Aorta (tissue), 5 donors: ENCODE results near the gene MYCBPAP. TPM values are rescaled to one million over a fixed set of nuclear protein-coding genes. Genes with fewer than 3 reads are reported as not detected.
A peak's percentile ranks its signal among the peaks of the same experiment; 100 is the strongest.

Source experiments
- ATAC-seq: fragments of 200-7000 bp; cut with Tn5 transposase; one replicate; pipeline ENCODE4 v1.9.1; 2022; ENCODE audit warnings: moderate library complexity; ENCODE audit not compliant: low FRiP score
- DNase-seq, 2 donors: peaks; one replicate each; pipeline ENCODE4 v3.0.0-alpha.2; 2020
- H3K27ac ChIP-seq, 2 donors: one replicate each; pipeline ENCODE4 v1.5.1; 2013; ENCODE audit warnings: low read length in 2 of 2, mild to moderate bottlenecking in 2 of 2, moderate library complexity in 2 of 2, control low read depth in 1 of 2, inconsistent platforms in 1 of 2, low read depth in 1 of 2
- H3K27me3 ChIP-seq, 2 donors: one replicate each; pipeline ENCODE4 v1.6.1; 2013; ENCODE audit warnings: control low read depth in 1 of 2, low read length in 1 of 2, mild to moderate bottlenecking in 1 of 2, moderate library complexity in 1 of 2; ENCODE audit not compliant: insufficient read depth in 2 of 2, control insufficient read depth in 1 of 2
- H3K36me3 ChIP-seq, 2 donors: one replicate each; pipeline ENCODE4 v1.6.1; 2013; ENCODE audit warnings: control low read depth in 1 of 2, low read length in 1 of 2, mild to moderate bottlenecking in 1 of 2; ENCODE audit not compliant: insufficient read depth in 2 of 2, control insufficient read depth in 1 of 2
- H3K4me1 ChIP-seq, 2 donors: one replicate each; pipeline ENCODE4 v1.6.1; 2013; ENCODE audit warnings: low read length in 2 of 2, control low read depth in 1 of 2, mild to moderate bottlenecking in 1 of 2, moderate library complexity in 1 of 2; ENCODE audit not compliant: insufficient read depth in 2 of 2, control insufficient read depth in 1 of 2
- H3K4me3 ChIP-seq, 2 donors: one replicate each; pipeline ENCODE4 v1.5.1; 2013; ENCODE audit warnings: low read length in 2 of 2, control low read depth in 1 of 2, mild to moderate bottlenecking in 1 of 2
- H3K9me3 ChIP-seq: one replicate; pipeline ENCODE4 v1.6.1; 2013; ENCODE audit warnings: mild to moderate bottlenecking, low read length; ENCODE audit not compliant: control insufficient read depth
- WGBS, 2 donors: extraction: QIAGEN DNeasy Blood & Tissue Kit; methylation state at CpG; one replicate each; pipeline ENCODE4 v1.1.7; 2013; 5-methylcytosine and 5-hydroxymethylcytosine counted together
- intact Hi-C, 2 donors: fragments of 100-400 bp; cut with DNase I; formaldehyde crosslinking; loops; one replicate each; pipeline versions ENCODE4 v1.14.2 to v1.15.0; 2022
- polyA plus RNA-seq, 2 donors: library from polyadenylated mRNA; stranded (reverse); fragments of 200-250 nt; gene quantifications; one replicate each; pipeline ENCODE4 v1.2.3, GENCODE V29; 2013
- total RNA-seq, 2 donors: library from RNA; stranded (reverse); fragmentation: NEBNext Ultra II Directional; extraction: Animal tissue kit (Norgen Biotek cat#: 25700); gene quantifications; one replicate each; pipeline ENCODE4 v1.2.1, GENCODE V29; 2021
- donor health status: healthy with polysubstance abuse.
- donor health status: Bipolar disorder and iron deficiency.
- donor health status: DM: no; HTN: no; CAD: no.
- donor health status: DM: no; HTN: no; CAD: no.
- donor health status: DM: yes; HTN: yes; CAD: no.

MYCBPAP gene
- total and polyA plus RNA-seq, 4 donors, result 0.77 to 1.8 (median 1.1) TPM

- no peak overlapping the region for H3K27ac ChIP-seq
- 94 to 96% methylated on average over 17 of the region's 17 CpGs for WGBS, 2 donors
- H3K4me3 ChIP-seq, result no peak overlapping the region
- peaks cover 0 to 2% of the 10 kb centered on the region in 2 donors for H3K36me3 ChIP-seq
- H3K9me3 ChIP-seq, result no peaks in the 10 kb centered on the region
- no peaks in the 10 kb centered on the region for H3K4me1 ChIP-seq
- DNase-seq, result no peak
- no peaks in the 10 kb centered on the region for H3K27me3 ChIP-seq
- intact Hi-C loops, result loop anchor here in 1 of 2 donors (5.0 kb wide), 1 partner anchor 143 kb away; no protein-coding TSS in a partner anchor
- ATAC-seq, result no peak
Measured at GRCh38 chr17:50554201-50554600, 46.0 kb downstream of the MYCBPAP start.

- no peak overlapping the region for H3K27ac ChIP-seq
- H3K36me3 ChIP-seq, result peaks cover 0 to 2% of the 10 kb centered on the region in 2 donors
- DNase-seq (no peak), ATAC-seq (no peak)
- intact Hi-C loops, result no loop called here
- H3K27me3 ChIP-seq, result no peaks in the 10 kb centered on the region
- H3K4me1 ChIP-seq, result peaks cover 0 to 2% of the 10 kb centered on the region in 2 donors
- H3K4me3 ChIP-seq, result no peak overlapping the region
- WGBS, 2 donors, result 48 to 55% methylated on average over 4 to 5 of the region's 5 CpGs
- no peaks in the 10 kb centered on the region for H3K9me3 ChIP-seq
Measured at GRCh38 chr17:50556803-50557202, 48.6 kb downstream of the MYCBPAP start.

GRCh38 chr17:50557630-50558029, 49.4 kb downstream of the MYCBPAP start:
- no peaks in the 10 kb centered on the region for H3K9me3 ChIP-seq
- no peak overlapping the region for H3K27ac ChIP-seq
- H3K4me3 ChIP-seq, result no peak overlapping the region
- DNase-seq (no peak), ATAC-seq (no peak)
- peaks cover 0 to 2% of the 10 kb centered on the region in 2 donors for H3K4me1 ChIP-seq
- WGBS, 2 donors, result 92 to 93% methylated on average over 4 of the region's 4 CpGs
- H3K27me3 ChIP-seq, result no peaks in the 10 kb centered on the region
- intact Hi-C loops, result no loop called here
- H3K36me3 ChIP-seq, result peaks cover 0 to 2% of the 10 kb centered on the region in 2 donors

- no peak overlapping the region for H3K27ac ChIP-seq
- no peaks in the 10 kb centered on the region for H3K27me3 ChIP-seq
- intact Hi-C loops, result no loop called here
- ATAC-seq (no peak), DNase-seq (no peak)
- no peaks in the 10 kb centered on the region for H3K9me3 ChIP-seq
- H3K36me3 ChIP-seq, result peaks cover 0 to 2% of the 10 kb centered on the region in 2 donors
- WGBS, 2 donors, result 48 to 57% methylated on average over 4 of the region's 4 CpGs
- peaks cover 0 to 2% of the 10 kb centered on the region in 2 donors for H3K4me1 ChIP-seq
- no peak overlapping the region for H3K4me3 ChIP-seq
Measured at GRCh38 chr17:50558091-50558490, 49.9 kb downstream of the MYCBPAP start.

- ATAC-seq (no peak), DNase-seq (no peak)
- WGBS, 2 donors, result 55 to 57% methylated on average over 18 of the region's 18 CpGs
- Histone ChIP-seq H3K36me3 (peaks cover 0 to 2% of the 10 kb centered on the region in 2 donors), H3K4me3 (no peak overlapping the region), H3K27ac (no peak overlapping the region), H3K4me1 (peaks cover 0 to 2% of the 10 kb centered on the region in 2 donors), H3K9me3 (no peaks in the 10 kb centered on the region), H3K27me3 (no peaks in the 10 kb centered on the region)
- intact Hi-C loops, result no loop called here
Measured at GRCh38 chr17:50558581-50558940, 50.3 kb downstream of the MYCBPAP start.

GRCh38 chr17:50558941-50559614, 50.8 kb downstream of the MYCBPAP start:
- DNase-seq, result no peak
- Histone ChIP-seq H3K4me3 (no peak overlapping the region), H3K27me3 (no peaks in the 10 kb centered on the region), H3K4me1 (peaks cover 2 to 3% of the 10 kb centered on the region in 2 donors), H3K27ac (no peak overlapping the region), H3K36me3 (peaks cover 0 to 2% of the 10 kb centered on the region in 2 donors), H3K9me3 (no peaks in the 10 kb centered on the region)
- no peak for ATAC-seq
- intact Hi-C loops, result no loop called here
- WGBS, 2 donors, result 7 to 9% methylated on average over 49 to 55 of the region's 55 CpGs

GRCh38 chr17:50559674-50560184, 51.5 kb downstream of the MYCBPAP start:
- 1 to 2% methylated on average over 27 of the region's 27 CpGs for WGBS, 2 donors
- Histone ChIP-seq H3K27me3 (no peaks in the 10 kb centered on the region), H3K4me1 (peaks cover 2 to 3% of the 10 kb centered on the region in 2 donors), H3K36me3 (peaks cover 0 to 2% of the 10 kb centered on the region in 2 donors), H3K4me3 (peak overlapping the region; percentile 37 to 41), H3K9me3 (no peaks in the 10 kb centered on the region), H3K27ac (no peak overlapping the region)
- intact Hi-C loops, result no loop called here
- DNase-seq (peak; percentile 82 to 88), ATAC-seq (peak; percentile 58)

GRCh38 chr17:50560185-50560824, 52.1 kb downstream of the MYCBPAP start, which contains the start of gene CACNA1G:
CACNA1G (plus strand) TSS chr17:50560715; CDS start chr17:50561460, 745 bp downstream.
- Histone ChIP-seq H3K36me3 (peaks cover 0 to 2% of the 10 kb centered on the region in 2 donors), H3K27me3 (no peaks in the 10 kb centered on the region), H3K9me3 (no peaks in the 10 kb centered on the region), H3K4me3 (peak within 1 kb of the TSS; percentile 37 to 41), H3K27ac (no peak within 1 kb of the TSS), H3K4me1 (peaks cover 2 to 3% of the 10 kb centered on the region in 2 donors)
- ATAC-seq (peak; percentile 84), DNase-seq (peak; percentile 93 to 97)
- 1% methylated on average over 35 to 56 of the region's 56 CpGs for WGBS, 2 donors
- intact Hi-C loops, result no loop called here
